HCT116 (cell line): ENCODE results near the gene PEAK3. TPM values are rescaled to one million over a fixed set of nuclear protein-coding genes. Genes with fewer than 3 reads are reported as not detected.

ENCODE experiments used
- ATAC-seq: fragments of 200-7000 bp; cut with Tn5 transposase; 2 replicates; pipeline ENCODE4 v1.9.1; 2020; ENCODE audit warnings: mild to moderate bottlenecking, moderate library complexity
- BruUV-seq: library from RNA; stranded (reverse); fragments of 400-500 nt; replicated peaks from 2 replicates; lab custom pipeline; 2021; lab: Mats Ljungman, UMichigan
- CTCF ChIA-PET: fragments of 300-600 bp; sonication (Branson Sonifier 250); formaldehyde crosslinking; loops from one replicate; lab custom pipeline; 2021; ENCODE audit warnings: antibody characterized with exemption; lab: Charles Lee
- POLR2A ChIA-PET: fragments of 300-600, 350-600 bp; sonication (Branson Sonifier 250); formaldehyde crosslinking; loops from one replicate; lab custom pipeline; 2021; ENCODE audit warnings: antibody characterized with exemption; lab: Charles Lee
- RAD21 ChIA-PET, 2 experiments: fragments of 300-600 bp; sonication (Branson Sonifier 250); formaldehyde crosslinking; loops; one replicate each; lab custom pipeline; 2023; ENCODE audit warnings: low total read pairs in 2 of 2; ENCODE audit not compliant: uncharacterized antibody in 2 of 2, unreplicated experiment in 2 of 2, low non-redundant PET in 1 of 2; lab: Charles Lee
- DNase-seq: peaks from one replicate; pipeline ENCODE4 v3.0.0-alpha.2; 2010; ENCODE audit warnings: low read depth, low spot score
- H2AFZ ChIP-seq: fragments of 200-600 bp; shearing (Covaris generic), sonication (generic); 2 replicates; pipeline ENCODE4 v1.6.1; 2017; ENCODE audit warnings: low read depth, mixed run types, mixed read lengths, antibody characterized with exemption, low read length; ENCODE audit not compliant: poor library complexity, severe bottlenecking
- H3K27ac ChIP-seq: 2 replicates; pipeline ENCODE4 v1.5.1; 2012; ENCODE audit warnings: low read depth, low read length
- H3K27me3 ChIP-seq: fragments of 200-600 bp; sonication (generic); 2 replicates; pipeline ENCODE4 v1.6.1; 2016; ENCODE audit warnings: mixed run types, low read length, mixed read lengths; ENCODE audit not compliant: insufficient read depth
- H3K36me3 ChIP-seq, 2 experiments: fragments of 200-500 bp in 1 of 2; fragments of 200-600 bp in 1 of 2; sonication (Bioruptor generic) in 1 of 2; sonication (generic) in 1 of 2; 2 replicates each; pipeline versions ENCODE4 v1.5.1 to v1.6.1; 2014 to 2016; ENCODE audit warnings: low read length in 2 of 2, inconsistent platforms in 1 of 2, mixed read lengths in 1 of 2, mixed run types in 1 of 2; ENCODE audit not compliant: insufficient read depth in 2 of 2, control insufficient read depth in 1 of 2
- H3K4me1 ChIP-seq, 2 experiments: fragments of 200-600 bp in 1 of 2; sonication (generic) in 1 of 2; 2 replicates each; pipeline versions ENCODE4 v1.5.1 to v1.6.1; 2012 to 2017; ENCODE audit warnings: low read length in 2 of 2, inconsistent platforms in 1 of 2, mild to moderate bottlenecking in 1 of 2, mixed read lengths in 1 of 2, mixed run types in 1 of 2, moderate library complexity in 1 of 2; ENCODE audit not compliant: insufficient read depth in 2 of 2, control insufficient read depth in 1 of 2
- H3K4me2 ChIP-seq: fragments of 200-600 bp; sonication (generic); 2 replicates; pipeline ENCODE4 v1.6.1; 2017; ENCODE audit warnings: mixed run types, low read length, mixed read lengths
- H3K4me3 ChIP-seq, 2 experiments: fragments of 200-600 bp in 1 of 2; sonication (generic) in 1 of 2; replicated peaks in 1 of 2; 2 replicates each; pipeline ENCODE4 v1.5.1; 2011 to 2016; ENCODE audit warnings: low read length in 2 of 2, control low read depth in 1 of 2, low read depth in 1 of 2, mild to moderate bottlenecking in 1 of 2, mixed read lengths in 1 of 2, mixed run types in 1 of 2
- H3K79me2 ChIP-seq: fragments of 200-600 bp; sonication (generic); 2 replicates; pipeline ENCODE4 v1.6.1; 2017; ENCODE audit warnings: mild to moderate bottlenecking, mixed run types, low read length, moderate library complexity, mixed read lengths; ENCODE audit not compliant: insufficient read depth
- H3K9ac ChIP-seq: fragments of 200-600 bp; sonication (generic); 2 replicates; pipeline ENCODE4 v1.6.1; 2016; ENCODE audit warnings: low read length, mixed read lengths
- H3K9me2 ChIP-seq: fragments of 200-600 bp; sonication (generic), shearing (Covaris generic); 2 replicates; pipeline ENCODE4 v1.6.1; 2017; ENCODE audit warnings: mixed run types, mild to moderate bottlenecking, moderate library complexity; ENCODE audit not compliant: insufficient read depth
- H3K9me3 ChIP-seq, 2 experiments: fragments of 200-500 bp in 1 of 2; fragments of 200-600 bp in 1 of 2; sonication (Bioruptor generic) in 1 of 2; sonication (generic) in 1 of 2; 2 replicates each; pipeline ENCODE4 v1.6.1; 2014 to 2017; ENCODE audit warnings: low read length in 2 of 2, mixed read lengths in 2 of 2, inconsistent platforms in 1 of 2, low read depth in 1 of 2, mild to moderate bottlenecking in 1 of 2, mixed run types in 1 of 2, moderate library complexity in 1 of 2; ENCODE audit not compliant: control insufficient read depth in 1 of 2, insufficient read depth in 1 of 2
- H4K20me1 ChIP-seq: fragments of 200-600 bp; sonication (generic), shearing (Covaris generic); 2 replicates; pipeline ENCODE4 v1.6.1; 2017; ENCODE audit warnings: mixed run types, mild to moderate bottlenecking, moderate library complexity; ENCODE audit not compliant: insufficient read depth
- ATF3 ChIP-seq: IDR thresholded peaks from 2 replicates; pipeline ENCODE4 v1.6.1; 2012
- CBX3 ChIP-seq: IDR thresholded peaks from 2 replicates; pipeline ENCODE4 v1.6.1; 2012; ENCODE audit warnings: low read depth
- ELF1 ChIP-seq: IDR thresholded peaks from 2 replicates; pipeline ENCODE4 v1.6.1; 2012; ENCODE audit warnings: low read depth, borderline replicate concordance
- MAX ChIP-seq: IDR thresholded peaks from 2 replicates; pipeline ENCODE4 v1.6.1; 2012
- POLR2AphosphoS5 ChIP-seq: IDR thresholded peaks from 2 replicates; pipeline ENCODE4 v1.6.1; 2011; ENCODE audit warnings: mild to moderate bottlenecking, low read depth, low read length, moderate library complexity
- RAD21 ChIP-seq: IDR thresholded peaks from 2 replicates; pipeline ENCODE4 v1.6.1; 2012; ENCODE audit warnings: low read depth, mild to moderate bottlenecking
- TCF7L2 ChIP-seq: IDR thresholded peaks from 2 replicates; pipeline ENCODE4 v1.7.0; 2011; ENCODE audit warnings: borderline replicate concordance, inconsistent platforms; ENCODE audit not compliant: insufficient read depth, insufficient read length; ENCODE audit errors: extremely low read depth
- ZFX ChIP-seq: fragments of 450-650 bp; IDR thresholded peaks from 2 replicates; pipeline ENCODE4 v1.6.1; 2017
- intact Hi-C: fragments of 100-400 bp; cut with micrococcal nuclease; formaldehyde crosslinking; loops from 2 replicates; pipeline ENCODE4 v1.10.0; 2022
- total RNA-seq: library from RNA; stranded (reverse); gene quantifications from one replicate; pipeline ENCODE4 v1.2.1, GENCODE V29; 2021; ENCODE audit not compliant: unreplicated experiment

The PEAK3 gene
- total RNA-seq, 1 experiment from 2014 or later: not detected

- POLR2A ChIA-PET: no interaction called here
- Histone ChIP-seq H3K4me2 (peak overlapping the region; percentile 87; the same call in 1 of the 2 replicates), H3K27me3 (no peaks in the 10 kb centered on the region), H4K20me1 (no peaks in the 10 kb centered on the region; the same call in 1 of the 2 replicates), H3K4me3 (no peak overlapping the region), H2AFZ (no peak overlapping the region), H3K27ac (no peak overlapping the region), H3K9me3 (peaks cover 0 to 4% of the 10 kb centered on the region in 2 experiments; a peak in 1 of 4 replicates), H3K4me1 (peaks cover 19 to 28% of the 10 kb centered on the region in 2 experiments), H3K9me2 (no peaks in the 10 kb centered on the region), H3K79me2 (peaks cover 86% of the 10 kb centered on the region), H3K9ac (no peak overlapping the region), H3K36me3 (peaks cover 3% of the 10 kb centered on the region in 2 experiments; a peak in 2 of 4 replicates)
- no peak for DNase-seq
- intact Hi-C loops: no loop called here
- RAD21 ChIA-PET: no interaction called here
- no peak for ATAC-seq
- BruUV-seq: no TSS peak
- no peak for TF ChIP-seq TCF7L2
- TF ChIP-seq MAX: no peak
- TF ChIP-seq ELF1: no peak
- CTCF ChIA-PET: no interaction called here
These were observed 48.8 kb upstream of the PEAK3 start for GRCh38 chr19:2330632-2331284.

GRCh38 chr19:2330255-2330631 is 48.3 kb upstream of the PEAK3 start:
- no peaks in the 10 kb centered on the region for H3K9me3 ChIP-seq
- no peak for ATAC-seq
- H3K9ac ChIP-seq: no peak overlapping the region
- no peak overlapping the region for H3K4me3 ChIP-seq
- TF ChIP-seq ATF3 (no peak), POLR2AphosphoS5 (no peak), RAD21 (no peak), ZFX (no peak), TCF7L2 (no peak), CBX3 (no peak)
- H3K79me2 ChIP-seq: peaks cover 84% of the 10 kb centered on the region
- H3K4me1 ChIP-seq: peaks cover 19 to 28% of the 10 kb centered on the region in 2 experiments
- no peak overlapping the region for H2AFZ ChIP-seq
- RAD21 ChIA-PET: no interaction called here
- no peaks in the 10 kb centered on the region for H3K9me2 ChIP-seq
- POLR2A ChIA-PET: no interaction called here
- H3K27ac ChIP-seq: no peak overlapping the region
- H3K27me3 ChIP-seq: no peaks in the 10 kb centered on the region
- DNase-seq: no peak
- intact Hi-C loops: no loop called here
- no peaks in the 10 kb centered on the region for H4K20me1 ChIP-seq
- CTCF ChIA-PET: no interaction called here
- BruUV-seq: no TSS peak
- H3K36me3 ChIP-seq: peaks cover 5 to 6% of the 10 kb centered on the region in 2 experiments; a peak in 2 of 4 replicates
- H3K4me2 ChIP-seq: peak overlapping the region; percentile 87; the same call in 1 of the 2 replicates
